HepG2 (cell line): ENCODE measurements around the gene COPS7A. TPM values are rescaled to one million over a fixed set of nuclear protein-coding genes. Genes with fewer than 3 reads are reported as not detected.

Source experiments
- ARHGAP35 ChIP-seq: sonication (generic); formaldehyde crosslinking; IDR thresholded peaks from 2 replicates; pipeline ENCODE4 v1.9.0; 2022; ENCODE audit warnings: mild to moderate bottlenecking, inconsistent platforms, moderate library complexity, missing genetic modification reagents, borderline replicate concordance
- EHMT2 ChIP-seq: fragments of 200-600 bp; sonication (generic); IDR thresholded peaks from 2 replicates; pipeline ENCODE4 v1.7.0; 2017; ENCODE audit warnings: antibody characterized with exemption, low read depth, low read length, borderline replicate concordance
- ELF3 ChIP-seq: IDR thresholded peaks from 2 replicates; pipeline ENCODE4 v1.6.1; 2016; ENCODE audit warnings: missing genetic modification reagents, missing compliant biosample characterization
- RELA ChIP-seq: sonication (generic); formaldehyde crosslinking; IDR thresholded peaks from 2 replicates; pipeline ENCODE4 v1.4.0; 2020; ENCODE audit warnings: missing genetic modification reagents
- REXO4 ChIP-seq: sonication (generic); formaldehyde crosslinking; IDR thresholded peaks from 2 replicates; pipeline ENCODE4 v1.8.0; 2022; ENCODE audit warnings: missing genetic modification reagents, mild to moderate bottlenecking, borderline replicate concordance
- SPEN ChIP-seq: sonication (generic); formaldehyde crosslinking; IDR thresholded peaks from 2 replicates; pipeline ENCODE4 v1.5.1; 2020; ENCODE audit warnings: low read depth, mild to moderate bottlenecking, missing genetic modification reagents
- ZFP36 ChIP-seq: fragments of 150-350 bp; IDR thresholded peaks from 2 replicates; pipeline ENCODE4 v1.6.1; 2018; ENCODE audit warnings: borderline replicate concordance, low read length, low read depth; ENCODE audit not compliant: partially characterized antibody
- ZNF383 ChIP-seq: sonication (generic); formaldehyde crosslinking; IDR thresholded peaks from 2 replicates; pipeline ENCODE4 v1.4.0; 2020; ENCODE audit warnings: missing genetic modification reagents, mild to moderate bottlenecking, borderline replicate concordance
- polyA plus RNA-seq, 8 experiments: library from polyadenylated mRNA; depleted of rRNA in 3 of 8; stranded (reverse) in 7 of 8; unstranded in 1 of 8; fragments of >200 nt; fragmentation: Illumina TruSeq in 4 of 8; extraction: Trizol in 4 of 8; gene quantifications; 2 replicates each; pipeline versions ENCODE4 v1.2.1 to v1.2.3, GENCODE V29; 2011 to 2016; ENCODE audit warnings: low read depth in 4 of 8, missing spikeins in 1 of 8, mixed read lengths in 1 of 8; ENCODE audit not compliant: insufficient read depth in 1 of 8
- total RNA-seq, 5 experiments: library from RNA; depleted of rRNA; stranded (reverse); fragments of >200 nt; fragmentation: Illumina TruSeq; extraction: Trizol; gene quantifications; 2 replicates each; pipeline ENCODE4 v1.2.3, GENCODE V29; 2016; ENCODE audit warnings: low read depth in 1 of 5
- TF ChIP-seq, protein P1 (sequence below): sonication (generic); formaldehyde crosslinking; IDR thresholded peaks from 2 replicates; pipeline ENCODE4 v1.4.0; 2020; ENCODE audit warnings: missing genetic modification reagents
- TF ChIP-seq, protein P2 (sequence below): sonication (generic); formaldehyde crosslinking; conservative IDR thresholded peaks from 2 replicates; pipeline ENCODE4 v1.4.0; 2020; ENCODE audit warnings: missing genetic modification reagents
- TF ChIP-seq, protein P3 (sequence below): fragments of 450-650 bp; IDR thresholded peaks from 2 replicates; pipeline ENCODE4 v1.6.1; 2016
- TF ChIP-seq, protein P4 (sequence below): sonication (generic); formaldehyde crosslinking; IDR thresholded peaks from 2 replicates; pipeline ENCODE4 v1.4.0; 2020; ENCODE audit warnings: low read depth, mild to moderate bottlenecking, missing genetic modification reagents
- TF ChIP-seq, protein P5 (sequence below): sonication (generic); formaldehyde crosslinking; IDR thresholded peaks from 2 replicates; pipeline ENCODE4 v1.5.0; 2020; ENCODE audit warnings: missing genetic modification reagents, mild to moderate bottlenecking, borderline replicate concordance

Gene COPS7A
- total and polyA plus RNA-seq, 2 of the 13 experiments (the other 11 are each of a cell fraction or from before 2014, with no cell fraction given), result 40.0 to 73.6 TPM

DNA sequence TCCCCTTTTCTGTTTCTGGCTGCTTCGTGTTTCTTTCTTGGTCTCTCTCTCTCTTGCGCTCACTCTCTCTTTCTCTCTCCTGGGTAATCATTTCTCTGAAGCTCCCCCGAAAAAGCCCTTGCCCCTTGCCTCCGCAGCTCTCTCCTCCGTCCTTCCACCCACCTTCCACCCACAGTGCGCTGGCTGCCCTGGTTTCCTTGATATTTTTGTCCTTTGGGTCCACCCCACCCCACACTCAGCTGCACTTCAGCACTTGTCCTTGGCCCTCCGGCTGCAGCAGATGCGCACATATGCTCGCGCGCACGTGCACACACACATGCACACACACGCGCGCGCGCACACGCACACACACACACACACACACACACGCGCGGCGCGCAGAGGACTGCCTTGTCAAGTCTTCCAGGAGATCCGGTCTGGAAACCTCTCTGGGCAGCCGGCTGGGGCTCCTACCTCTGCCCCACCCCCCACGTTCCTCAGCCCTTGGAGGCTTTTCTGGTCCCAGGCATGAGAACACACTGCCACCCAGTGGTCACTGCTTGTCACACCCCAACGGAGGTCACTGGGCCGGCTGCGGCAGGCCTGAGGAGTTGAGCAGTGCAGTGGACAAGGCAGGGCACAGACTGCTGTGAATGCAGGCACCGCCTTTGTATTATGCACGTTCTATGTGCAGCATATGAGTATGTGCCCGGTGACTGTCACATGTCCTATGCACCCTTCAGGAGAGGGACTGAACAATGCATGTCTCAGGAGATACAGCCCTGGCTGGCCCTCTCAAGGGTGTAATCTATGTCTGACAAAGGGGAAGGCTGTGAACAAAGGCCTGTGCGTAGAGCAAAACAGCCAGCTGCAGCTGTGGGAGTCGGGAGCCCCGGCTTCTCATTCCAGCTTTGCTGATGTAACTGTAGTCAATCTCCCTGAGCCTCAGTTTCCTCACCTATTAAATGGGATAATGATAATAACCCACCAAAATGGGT, 55.0 kb downstream of the COPS7A start (continued):
- TF ChIP-seq, protein P1, sequence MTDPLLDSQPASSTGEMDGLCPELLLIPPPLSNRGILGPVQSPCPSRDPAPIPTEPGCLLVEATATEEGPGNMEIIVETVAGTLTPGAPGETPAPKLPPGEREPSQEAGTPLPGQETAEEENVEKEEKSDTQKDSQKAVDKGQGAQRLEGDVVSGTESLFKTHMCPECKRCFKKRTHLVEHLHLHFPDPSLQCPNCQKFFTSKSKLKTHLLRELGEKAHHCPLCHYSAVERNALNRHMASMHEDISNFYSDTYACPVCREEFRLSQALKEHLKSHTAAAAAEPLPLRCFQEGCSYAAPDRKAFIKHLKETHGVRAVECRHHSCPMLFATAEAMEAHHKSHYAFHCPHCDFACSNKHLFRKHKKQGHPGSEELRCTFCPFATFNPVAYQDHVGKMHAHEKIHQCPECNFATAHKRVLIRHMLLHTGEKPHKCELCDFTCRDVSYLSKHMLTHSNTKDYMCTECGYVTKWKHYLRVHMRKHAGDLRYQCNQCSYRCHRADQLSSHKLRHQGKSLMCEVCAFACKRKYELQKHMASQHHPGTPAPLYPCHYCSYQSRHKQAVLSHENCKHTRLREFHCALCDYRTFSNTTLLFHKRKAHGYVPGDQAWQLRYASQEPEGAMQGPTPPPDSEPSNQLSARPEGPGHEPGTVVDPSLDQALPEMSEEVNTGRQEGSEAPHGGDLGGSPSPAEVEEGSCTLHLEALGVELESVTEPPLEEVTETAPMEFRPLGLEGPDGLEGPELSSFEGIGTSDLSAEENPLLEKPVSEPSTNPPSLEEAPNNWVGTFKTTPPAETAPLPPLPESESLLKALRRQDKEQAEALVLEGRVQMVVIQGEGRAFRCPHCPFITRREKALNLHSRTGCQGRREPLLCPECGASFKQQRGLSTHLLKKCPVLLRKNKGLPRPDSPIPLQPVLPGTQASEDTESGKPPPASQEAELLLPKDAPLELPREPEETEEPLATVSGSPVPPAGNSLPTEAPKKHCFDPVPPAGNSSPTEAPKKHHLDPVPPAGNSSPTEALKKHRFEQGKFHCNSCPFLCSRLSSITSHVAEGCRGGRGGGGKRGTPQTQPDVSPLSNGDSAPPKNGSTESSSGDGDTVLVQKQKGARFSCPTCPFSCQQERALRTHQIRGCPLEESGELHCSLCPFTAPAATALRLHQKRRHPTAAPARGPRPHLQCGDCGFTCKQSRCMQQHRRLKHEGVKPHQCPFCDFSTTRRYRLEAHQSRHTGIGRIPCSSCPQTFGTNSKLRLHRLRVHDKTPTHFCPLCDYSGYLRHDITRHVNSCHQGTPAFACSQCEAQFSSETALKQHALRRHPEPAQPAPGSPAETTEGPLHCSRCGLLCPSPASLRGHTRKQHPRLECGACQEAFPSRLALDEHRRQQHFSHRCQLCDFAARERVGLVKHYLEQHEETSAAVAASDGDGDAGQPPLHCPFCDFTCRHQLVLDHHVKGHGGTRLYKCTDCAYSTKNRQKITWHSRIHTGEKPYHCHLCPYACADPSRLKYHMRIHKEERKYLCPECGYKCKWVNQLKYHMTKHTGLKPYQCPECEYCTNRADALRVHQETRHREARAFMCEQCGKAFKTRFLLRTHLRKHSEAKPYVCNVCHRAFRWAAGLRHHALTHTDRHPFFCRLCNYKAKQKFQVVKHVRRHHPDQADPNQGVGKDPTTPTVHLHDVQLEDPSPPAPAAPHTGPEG (CRISPR knock-in tag), result no peak
- TF ChIP-seq REXO4 (CRISPR knock-in tag), result no peak
- peak; percentile 76 for TF ChIP-seq ELF3 (CRISPR knock-in tag)
- TF ChIP-seq SPEN, result peak; percentile 64; the same call in 1 of the 2 replicates
- TF ChIP-seq ARHGAP35 (CRISPR knock-in tag), result peak; percentile 44; the same call in 1 of the 2 replicates
- TF ChIP-seq, protein P2, sequence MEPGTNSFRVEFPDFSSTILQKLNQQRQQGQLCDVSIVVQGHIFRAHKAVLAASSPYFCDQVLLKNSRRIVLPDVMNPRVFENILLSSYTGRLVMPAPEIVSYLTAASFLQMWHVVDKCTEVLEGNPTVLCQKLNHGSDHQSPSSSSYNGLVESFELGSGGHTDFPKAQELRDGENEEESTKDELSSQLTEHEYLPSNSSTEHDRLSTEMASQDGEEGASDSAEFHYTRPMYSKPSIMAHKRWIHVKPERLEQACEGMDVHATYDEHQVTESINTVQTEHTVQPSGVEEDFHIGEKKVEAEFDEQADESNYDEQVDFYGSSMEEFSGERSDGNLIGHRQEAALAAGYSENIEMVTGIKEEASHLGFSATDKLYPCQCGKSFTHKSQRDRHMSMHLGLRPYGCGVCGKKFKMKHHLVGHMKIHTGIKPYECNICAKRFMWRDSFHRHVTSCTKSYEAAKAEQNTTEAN, result peak; percentile 94
- TF ChIP-seq, protein P3, sequence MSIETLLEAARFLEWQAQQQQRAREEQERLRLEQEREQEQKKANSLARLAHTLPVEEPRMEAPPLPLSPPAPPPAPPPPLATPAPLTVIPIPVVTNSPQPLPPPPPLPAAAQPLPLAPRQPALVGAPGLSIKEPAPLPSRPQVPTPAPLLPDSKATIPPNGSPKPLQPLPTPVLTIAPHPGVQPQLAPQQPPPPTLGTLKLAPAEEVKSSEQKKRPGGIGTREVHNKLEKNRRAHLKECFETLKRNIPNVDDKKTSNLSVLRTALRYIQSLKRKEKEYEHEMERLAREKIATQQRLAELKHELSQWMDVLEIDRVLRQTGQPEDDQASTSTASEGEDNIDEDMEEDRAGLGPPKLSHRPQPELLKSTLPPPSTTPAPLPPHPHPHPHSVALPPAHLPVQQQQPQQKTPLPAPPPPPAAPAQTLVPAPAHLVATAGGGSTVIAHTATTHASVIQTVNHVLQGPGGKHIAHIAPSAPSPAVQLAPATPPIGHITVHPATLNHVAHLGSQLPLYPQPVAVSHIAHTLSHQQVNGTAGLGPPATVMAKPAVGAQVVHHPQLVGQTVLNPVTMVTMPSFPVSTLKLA, result peak; percentile 84
- no peak for TF ChIP-seq EHMT2
- TF ChIP-seq, protein P4, sequence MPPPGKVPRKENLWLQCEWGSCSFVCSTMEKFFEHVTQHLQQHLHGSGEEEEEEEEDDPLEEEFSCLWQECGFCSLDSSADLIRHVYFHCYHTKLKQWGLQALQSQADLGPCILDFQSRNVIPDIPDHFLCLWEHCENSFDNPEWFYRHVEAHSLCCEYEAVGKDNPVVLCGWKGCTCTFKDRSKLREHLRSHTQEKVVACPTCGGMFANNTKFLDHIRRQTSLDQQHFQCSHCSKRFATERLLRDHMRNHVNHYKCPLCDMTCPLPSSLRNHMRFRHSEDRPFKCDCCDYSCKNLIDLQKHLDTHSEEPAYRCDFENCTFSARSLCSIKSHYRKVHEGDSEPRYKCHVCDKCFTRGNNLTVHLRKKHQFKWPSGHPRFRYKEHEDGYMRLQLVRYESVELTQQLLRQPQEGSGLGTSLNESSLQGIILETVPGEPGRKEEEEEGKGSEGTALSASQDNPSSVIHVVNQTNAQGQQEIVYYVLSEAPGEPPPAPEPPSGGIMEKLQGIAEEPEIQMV (CRISPR knock-in tag), result peak; percentile 31; the same call in 1 of the 2 replicates
- TF ChIP-seq, protein P5, sequence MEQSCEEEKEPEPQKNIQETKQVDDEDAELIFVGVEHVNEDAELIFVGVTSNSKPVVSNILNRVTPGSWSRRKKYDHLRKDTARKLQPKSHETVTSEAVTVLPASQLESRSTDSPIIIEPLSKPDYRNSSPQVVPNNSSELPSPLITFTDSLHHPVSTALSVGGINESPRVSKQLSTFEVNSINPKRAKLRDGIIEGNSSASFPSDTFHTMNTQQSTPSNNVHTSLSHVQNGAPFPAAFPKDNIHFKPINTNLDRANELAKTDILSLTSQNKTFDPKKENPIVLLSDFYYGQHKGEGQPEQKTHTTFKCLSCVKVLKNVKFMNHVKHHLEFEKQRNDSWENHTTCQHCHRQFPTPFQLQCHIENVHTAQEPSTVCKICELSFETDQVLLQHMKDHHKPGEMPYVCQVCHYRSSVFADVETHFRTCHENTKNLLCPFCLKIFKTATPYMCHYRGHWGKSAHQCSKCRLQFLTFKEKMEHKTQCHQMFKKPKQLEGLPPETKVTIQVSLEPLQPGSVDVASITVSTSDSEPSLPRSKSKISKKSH (CRISPR knock-in tag), result peak; percentile 48; the same call in 1 of the 2 replicates
- peak; percentile 65; the same call in 1 of the 2 replicates for TF ChIP-seq RELA (CRISPR knock-in tag)
- no peak for TF ChIP-seq ZNF383 (CRISPR knock-in tag)
- TF ChIP-seq ZFP36, result no peak
